GM18907 (cell line): ENCODE results near the gene OR52B6.
"Not testable (repeated sequence)": the region's sequence is repeated elsewhere in the genome, so short reads cannot be mapped to it uniquely, and the experiment has no call there.

Experiments
- ATAC-seq: cut with Tn5 transposase; IDR thresholded peaks from one replicate; pipeline ENCODE4 v1.9.1; 2021; ENCODE audit warnings: mild to moderate bottlenecking, moderate library complexity; ENCODE audit not compliant: unreplicated experiment

The OR52B6 gene, protein sequence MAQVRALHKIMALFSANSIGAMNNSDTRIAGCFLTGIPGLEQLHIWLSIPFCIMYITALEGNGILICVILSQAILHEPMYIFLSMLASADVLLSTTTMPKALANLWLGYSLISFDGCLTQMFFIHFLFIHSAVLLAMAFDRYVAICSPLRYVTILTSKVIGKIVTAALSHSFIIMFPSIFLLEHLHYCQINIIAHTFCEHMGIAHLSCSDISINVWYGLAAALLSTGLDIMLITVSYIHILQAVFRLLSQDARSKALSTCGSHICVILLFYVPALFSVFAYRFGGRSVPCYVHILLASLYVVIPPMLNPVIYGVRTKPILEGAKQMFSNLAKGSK

DNA sequence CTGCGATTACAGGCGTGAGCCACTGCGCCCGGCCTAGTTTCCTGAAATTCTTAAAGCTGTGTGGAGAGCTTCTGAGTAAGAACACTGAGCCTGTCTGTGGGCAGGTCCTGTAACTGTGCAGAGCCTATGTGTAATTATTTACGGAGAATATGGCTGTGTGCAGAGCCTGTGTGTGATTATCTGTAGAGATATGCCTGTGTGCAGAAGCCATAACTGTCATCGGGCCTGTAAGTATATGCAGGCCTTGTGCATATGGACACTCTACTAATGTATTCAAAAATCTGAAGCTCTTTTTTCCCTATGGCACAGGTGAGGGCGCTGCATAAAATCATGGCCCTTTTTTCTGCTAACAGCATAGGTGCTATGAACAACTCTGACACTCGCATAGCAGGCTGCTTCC lies at the start of gene OR52B6:
Gene OR52B6 (plus strand): TSS at position 301 of the 400 bp plus-strand sequence. CDS start 0 bp downstream, at position 301.
- ATAC-seq = no peak

DNA sequence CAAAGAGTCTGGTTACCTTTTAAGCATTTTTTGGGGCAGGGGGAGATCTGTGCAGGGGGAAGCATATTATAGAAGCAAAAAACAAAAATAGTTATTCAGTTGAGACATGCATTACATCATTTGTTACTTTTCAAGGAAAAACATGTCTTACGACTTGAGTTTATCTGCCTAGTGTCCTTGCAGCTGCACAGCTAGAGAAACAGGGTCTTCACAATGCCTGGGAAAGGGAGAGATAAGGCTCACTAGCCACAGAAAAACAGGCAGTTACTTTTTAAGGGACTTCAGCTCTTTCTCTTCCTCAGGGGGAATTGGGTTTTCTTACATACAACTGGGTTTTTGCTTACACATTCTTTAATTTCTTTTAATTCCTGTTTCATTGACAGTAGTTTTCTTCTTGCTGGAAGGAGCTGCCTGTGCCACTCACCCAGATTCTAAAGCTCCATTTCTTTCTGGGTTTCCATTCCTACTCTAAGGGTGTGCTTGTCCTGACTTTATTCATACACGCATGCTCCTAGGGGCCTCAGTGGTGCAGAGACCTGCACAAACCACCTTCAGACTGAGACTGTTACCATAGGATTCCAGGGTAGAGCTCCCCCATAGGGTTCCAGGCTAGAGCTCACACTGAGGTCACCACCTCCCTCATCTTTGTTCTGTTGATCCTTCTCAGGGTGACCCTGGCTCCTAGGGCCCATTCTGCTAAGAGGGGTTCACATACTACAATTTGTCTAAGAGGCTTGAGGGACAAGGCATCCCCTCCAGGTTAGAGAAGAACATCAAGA lies 49.4 kb upstream of the OR52B6 start:
- no peak for ATAC-seq

DNA sequence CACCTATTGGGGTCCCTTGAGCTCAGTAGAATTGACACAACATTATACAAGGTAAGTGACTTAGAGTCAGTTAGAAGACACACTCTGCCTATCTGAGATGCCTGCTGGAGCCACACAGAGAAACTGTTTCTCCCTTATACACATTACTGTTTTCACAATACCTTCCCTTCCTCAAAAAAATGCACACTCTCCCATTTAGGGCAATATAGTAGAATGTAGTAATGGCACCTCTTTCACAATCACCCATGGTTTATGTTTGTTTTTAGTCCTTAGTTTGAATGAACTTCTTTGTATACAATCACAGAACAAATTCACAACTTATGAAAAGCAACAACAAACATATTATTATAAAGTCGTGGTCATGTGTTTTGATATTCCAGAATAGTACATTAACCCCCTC lies 46.6 kb upstream of the OR52B6 start:
- ATAC-seq = no peak

DNA sequence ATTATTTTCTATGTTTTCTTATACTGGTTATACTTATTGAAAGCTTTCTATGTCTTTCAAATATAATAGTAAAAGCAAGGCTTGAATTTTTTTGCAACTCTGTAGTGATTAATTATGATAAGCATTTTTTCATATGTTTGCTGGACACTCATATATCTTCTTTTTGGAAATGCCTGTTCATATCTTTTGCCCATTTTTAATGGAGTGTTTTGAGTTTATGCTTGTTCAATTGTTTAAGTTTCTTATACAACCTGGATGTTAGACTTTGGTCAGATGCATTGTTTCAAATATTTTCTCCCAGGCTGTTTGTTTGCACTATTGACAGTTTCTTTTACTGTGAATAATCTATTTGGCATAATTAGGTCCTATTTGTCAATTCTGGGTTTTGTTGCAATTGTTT lies 44.2 kb upstream of the OR52B6 start:
- ATAC-seq = no peak

DNA sequence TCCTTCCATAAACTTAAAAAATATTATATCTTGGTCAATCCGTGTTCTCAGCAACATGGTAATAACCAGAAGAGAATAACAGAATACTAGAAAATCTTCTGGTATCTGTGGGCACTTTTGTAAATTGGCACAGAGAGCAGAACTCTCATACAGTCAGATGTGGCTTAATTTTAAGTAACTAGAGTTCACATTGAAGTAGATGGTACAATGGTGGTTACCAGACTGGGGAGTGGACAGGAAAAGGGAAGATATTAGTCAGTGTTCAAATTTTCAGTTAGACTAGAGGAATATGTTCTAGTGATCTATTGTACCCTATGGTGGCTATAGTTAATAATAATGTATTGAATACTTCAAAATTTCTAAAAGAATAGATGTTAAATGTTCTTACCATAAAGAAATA lies 39.2 kb upstream of the OR52B6 start:
- peak; percentile 79 for ATAC-seq

DNA sequence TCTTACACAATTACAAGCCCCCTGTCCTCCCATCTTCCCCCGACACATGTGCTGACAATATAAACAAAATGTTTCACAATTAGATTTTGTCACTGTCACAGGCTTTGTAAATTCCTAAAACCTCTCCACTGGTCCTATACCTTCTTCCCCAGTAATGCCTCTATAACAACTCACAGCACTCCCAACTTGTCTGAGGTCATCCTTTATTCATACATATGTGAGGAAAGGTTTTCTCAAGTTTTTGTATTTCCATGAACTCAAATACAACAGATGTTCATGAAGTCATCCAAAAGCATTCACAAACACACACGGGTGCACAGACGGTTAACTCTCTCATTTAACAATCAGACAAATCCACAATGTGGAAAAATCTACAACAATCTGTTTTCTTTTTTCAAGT lies 34.2 kb upstream of the OR52B6 start:
- no peak for ATAC-seq

DNA sequence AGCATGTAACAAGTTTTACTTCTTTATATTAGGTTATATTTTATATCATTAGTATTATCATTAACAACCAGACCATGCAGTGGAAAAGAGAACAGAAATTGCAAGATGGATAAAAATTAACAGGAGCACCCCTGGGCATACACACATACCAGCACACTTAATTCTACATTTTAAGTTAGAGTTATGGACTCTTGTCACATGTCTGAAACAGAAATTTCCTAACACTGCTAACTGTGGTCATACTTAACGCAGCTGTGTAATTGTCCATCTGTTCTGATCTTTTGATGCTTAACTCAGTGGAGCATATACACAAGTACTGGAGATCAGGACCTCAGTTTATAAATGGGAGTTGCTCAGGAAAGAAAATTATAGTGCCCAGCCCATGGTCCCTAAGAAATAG lies 32.7 kb upstream of the OR52B6 start:
- peak; percentile 94 for ATAC-seq

DNA sequence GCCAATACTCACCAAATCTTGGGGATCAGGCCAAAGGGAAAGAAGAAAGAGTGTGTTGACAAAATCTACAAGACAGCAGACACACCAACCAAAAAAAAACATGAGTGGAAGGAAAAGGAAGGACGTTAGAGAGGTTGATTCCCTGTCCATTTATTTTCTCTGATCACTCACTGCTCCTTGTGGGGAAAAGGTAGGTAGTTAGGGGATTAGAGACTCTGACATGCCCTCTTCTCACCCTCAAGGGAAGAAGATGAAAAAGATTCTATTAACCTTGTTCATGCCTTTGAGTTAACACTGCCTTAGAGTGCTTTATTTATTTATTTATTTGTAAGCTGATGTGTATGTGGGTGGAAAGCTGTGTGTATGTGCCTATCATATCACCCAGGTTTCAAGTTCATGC lies 32.2 kb upstream of the OR52B6 start, which contains the start of gene OR52H1:
Gene OR52H1 (minus strand): TSS at position 101 of the 400 bp plus-strand sequence. CDS start 3,035 bp downstream, outside the sequence.
- no peak for ATAC-seq

DNA sequence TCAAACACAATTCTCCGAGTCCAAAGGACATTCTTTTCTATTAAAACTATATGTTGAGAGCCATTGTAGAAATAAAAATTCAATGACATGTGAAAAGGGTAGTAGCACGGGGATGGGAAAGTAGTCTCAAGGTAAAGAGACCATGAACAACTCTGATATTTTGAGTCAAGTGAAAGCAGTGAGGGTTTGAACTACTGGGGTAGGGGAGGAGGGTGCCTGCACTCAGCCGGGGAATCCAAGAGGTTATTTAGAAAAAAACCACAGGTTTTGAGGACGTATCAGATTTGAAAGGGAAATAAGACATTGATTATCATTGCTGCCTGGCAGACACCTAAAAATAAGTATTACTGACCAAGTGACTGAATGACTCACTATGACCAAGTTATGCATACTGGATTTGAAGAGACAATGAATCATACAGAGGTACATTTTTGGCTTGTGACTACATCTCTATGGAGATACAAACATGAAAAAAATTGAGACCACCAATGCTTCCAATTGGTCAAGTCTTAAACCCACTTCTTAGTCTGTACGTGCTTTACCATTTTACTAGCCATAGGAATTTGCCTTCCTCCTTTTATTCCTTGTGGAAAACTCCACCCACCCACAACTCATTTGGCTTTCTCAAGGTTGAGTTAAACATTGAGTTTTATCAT lies 30.1 kb upstream of the OR52B6 start:
- peak; percentile 60 for ATAC-seq

DNA sequence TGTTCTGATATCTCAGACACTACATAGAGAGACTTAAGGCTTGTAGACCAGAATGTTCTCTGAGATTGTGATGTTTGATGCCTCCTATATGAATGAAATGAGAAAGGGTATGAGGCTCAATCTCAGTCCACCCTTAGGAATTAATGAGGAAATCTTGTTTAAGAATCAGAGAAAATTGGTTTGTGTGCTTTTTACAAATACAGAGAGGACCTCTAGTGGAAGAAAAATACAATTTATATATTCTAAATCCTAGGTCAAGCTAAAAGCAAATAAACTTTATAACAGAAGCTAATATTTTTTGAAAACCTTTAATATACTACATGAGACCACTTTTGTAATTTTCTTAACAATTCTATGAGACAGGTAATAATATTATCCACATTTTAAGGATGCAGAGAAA lies 27.3 kb upstream of the OR52B6 start:
- ATAC-seq = no peak

DNA sequence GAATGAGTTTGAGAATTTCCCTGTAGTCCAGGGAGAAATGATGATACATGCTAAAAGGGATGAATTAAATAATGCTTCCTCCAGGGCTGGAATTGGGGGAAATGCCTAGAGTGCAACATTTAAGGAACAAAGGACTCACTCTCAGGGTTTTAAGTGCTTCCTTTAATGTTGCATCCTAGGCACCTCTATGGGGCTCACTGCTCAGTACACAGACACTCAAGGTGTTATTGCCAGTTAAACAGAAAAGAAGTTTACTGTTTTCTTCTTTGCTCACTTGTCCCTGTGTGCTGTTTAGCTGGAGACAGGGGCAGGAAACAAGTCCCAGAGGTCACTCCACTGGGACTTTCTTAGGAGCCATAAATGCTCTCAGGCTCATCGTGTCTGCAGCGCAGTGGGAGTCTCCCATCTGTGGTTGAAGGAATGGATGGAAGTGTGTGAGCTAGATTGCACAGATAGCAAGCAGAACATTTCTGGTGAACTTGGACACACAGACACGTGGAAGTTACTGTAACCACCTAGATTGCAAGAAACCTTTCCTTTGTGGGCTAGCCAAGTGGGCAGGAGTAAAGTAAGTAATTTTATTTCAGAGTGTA lies 24.0 kb upstream of the OR52B6 start:
- no peak for ATAC-seq

DNA sequence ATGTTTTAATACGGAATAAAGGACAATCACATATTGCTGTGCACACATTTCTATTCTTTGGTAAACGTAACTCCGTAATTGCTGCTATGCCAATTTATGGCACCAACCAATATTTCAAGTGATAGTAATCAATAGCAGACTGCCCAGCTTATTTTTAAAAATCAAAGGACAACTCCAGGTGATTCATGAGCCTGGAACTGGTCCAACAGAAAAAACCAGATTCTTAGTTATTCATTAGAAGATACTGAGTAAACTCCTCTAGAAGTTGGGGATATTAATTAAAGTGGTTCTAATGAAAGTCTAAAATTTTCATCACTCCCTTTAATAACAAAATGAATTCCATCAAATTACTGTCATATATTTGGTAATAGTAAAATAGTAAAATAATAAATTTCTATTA lies 22.9 kb upstream of the OR52B6 start:
- no peak for ATAC-seq

DNA sequence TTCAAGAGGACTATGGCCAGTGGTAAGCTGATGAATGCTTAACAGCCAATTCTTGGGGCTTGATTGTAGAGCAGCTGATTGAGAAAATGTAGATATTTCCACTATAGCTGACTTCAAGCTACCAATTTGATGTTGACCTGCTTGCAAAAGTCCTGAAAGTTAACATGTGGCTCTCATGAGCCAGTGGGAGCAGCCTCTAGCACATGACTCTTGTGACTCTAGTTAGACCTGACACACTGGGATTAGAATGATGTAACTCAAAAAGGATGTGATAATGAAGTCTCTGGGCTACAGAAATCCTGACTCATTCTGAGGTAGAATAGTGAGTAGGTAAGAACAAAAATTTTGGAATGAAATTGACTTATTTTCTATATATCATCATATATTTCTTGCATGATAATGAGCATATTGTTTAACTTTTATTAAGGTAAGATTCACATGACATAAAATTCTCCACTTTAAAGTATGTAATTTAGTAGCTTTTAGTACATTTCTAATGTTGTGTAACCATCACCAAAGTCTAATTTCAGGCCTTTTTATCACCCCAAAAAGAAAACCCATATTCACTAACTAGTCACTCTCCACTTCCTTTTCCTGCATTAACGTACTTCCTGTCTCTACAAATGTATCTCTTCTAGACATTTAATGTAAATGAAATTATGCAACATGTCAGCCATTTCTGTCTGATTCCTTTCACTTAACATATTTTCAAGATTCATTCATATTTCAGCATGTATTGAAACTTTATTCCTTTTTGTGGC lies 16.2 kb upstream of the OR52B6 start:
- ATAC-seq = no peak

DNA sequence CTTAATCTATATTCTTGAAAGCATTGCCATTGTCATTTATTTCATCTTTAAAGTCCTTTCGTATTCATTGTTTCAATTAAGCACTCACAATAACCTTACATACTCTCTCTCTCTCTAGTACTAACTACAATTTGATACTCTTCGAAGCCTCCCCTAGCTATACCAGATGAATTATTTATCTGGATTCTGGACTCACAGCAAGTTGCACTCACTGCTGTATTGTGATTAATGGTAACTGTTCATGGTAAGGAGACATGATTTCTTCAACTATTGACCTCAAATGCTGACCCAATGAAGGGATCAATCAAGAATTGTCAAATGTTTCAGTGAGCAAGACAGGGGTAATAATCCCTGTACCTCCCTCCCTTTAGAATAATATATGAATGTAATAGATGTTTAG lies 6.0 kb upstream of the OR52B6 start:
- no peak for ATAC-seq

DNA sequence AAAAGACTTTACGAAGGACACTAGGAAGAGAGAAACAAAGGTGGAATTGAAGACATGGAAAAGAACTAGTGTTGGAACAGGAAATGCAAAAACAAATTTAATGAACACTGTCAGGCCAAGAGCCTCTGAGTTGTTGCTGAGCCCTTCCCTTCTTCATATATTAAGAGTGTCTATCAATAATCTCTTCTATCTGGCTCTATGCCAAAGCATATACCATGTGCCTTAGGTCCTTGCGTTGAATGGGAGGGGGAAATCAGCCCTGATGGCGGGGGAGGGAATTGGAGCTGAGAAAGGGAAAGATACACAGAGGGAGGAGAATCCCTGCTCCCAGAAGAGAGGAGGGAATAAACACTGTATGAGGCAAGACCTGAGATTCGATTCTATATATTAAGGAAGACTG lies 5.5 kb upstream of the OR52B6 start:
- ATAC-seq = no peak

DNA sequence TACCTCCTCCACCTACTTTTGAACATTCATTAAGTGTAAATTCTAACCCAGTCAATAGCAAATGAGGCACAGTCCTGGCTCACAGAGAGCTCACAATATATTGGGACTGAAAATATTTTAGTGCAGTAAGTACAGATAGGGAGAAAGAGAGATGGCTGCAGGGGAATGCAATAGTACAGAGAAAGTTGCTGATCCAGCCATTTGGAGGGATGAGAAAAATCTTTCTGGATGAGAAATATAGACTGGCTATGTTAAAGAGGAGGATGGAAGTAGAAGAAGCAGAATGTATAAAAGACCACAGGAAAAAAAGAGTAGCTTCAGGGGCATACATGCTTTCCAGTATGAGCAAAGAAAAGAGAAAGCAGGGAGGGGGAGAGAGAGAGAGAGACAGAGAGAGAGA lies 3.6 kb upstream of the OR52B6 start:
- no peak for ATAC-seq

DNA sequence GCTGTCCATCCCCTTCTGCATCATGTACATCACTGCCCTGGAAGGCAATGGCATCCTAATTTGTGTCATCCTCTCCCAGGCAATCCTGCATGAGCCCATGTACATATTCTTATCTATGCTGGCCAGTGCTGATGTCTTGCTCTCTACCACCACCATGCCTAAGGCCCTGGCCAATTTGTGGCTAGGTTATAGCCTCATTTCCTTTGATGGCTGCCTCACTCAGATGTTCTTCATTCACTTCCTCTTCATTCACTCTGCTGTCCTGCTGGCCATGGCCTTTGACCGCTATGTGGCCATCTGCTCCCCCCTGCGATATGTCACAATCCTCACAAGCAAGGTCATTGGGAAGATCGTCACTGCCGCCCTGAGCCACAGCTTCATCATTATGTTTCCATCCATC lies 337 bp downstream of the OR52B6 start:
- ATAC-seq = no peak

DNA sequence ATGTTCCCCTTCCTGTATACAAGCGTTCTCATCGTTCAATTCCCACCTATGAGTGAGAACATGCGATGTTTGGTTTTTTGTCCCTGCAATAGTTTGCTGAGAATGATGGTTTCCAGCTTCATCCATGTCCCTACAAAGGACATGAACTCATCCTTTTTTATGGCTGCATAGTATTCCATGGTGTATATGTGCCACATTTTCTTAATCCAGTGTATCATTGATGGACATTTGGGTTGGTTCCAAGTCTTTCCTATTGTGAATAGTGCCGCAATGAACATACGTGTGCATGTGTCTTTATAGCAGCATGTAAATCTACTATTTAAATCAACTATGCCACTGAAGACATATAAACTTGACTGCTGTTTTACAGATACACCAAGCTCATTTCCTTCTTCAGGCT lies 3.8 kb downstream of the OR52B6 start:
- not testable (repeated sequence) for ATAC-seq

DNA sequence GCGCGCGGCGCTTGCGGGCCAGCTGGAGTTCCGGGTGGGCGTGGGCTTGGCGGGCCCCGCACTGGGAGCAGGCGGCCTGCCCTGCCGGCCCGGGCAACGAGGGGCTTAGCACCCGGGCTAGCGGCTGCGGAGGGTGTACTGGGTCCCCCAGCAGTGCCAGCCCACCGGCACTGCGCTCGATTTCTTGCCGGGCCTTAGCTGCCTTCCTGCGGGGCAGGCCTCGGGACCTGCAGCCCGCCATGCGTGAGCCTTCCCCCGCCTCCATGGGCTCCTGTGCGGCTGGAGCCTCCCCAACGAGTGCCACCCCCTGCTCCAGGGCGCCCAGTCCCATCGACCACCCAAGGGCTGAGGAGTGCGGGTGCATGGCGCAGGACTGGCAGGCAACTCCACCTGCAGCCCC lies 9.2 kb downstream of the OR52B6 start:
- not testable (repeated sequence) for ATAC-seq

DNA sequence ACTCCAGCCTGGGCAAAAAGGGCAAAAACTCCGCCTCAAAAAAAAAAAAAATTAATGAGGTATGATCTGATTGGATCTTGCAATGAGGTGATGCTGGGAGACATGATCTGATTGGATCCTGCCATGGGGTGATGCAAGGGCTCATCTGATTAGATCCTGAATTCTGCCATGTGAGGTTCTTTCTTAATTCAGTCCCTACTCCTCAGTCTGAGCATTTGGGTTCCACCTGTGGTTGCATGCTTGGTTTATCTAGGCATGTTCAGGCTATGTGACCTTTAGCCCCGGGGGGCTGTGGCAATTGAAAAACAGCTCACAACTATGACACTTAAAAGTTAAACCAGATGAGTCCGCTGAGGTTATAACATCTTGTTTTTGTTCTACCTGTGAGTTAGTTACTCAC lies 10.9 kb downstream of the OR52B6 start:
- ATAC-seq = no peak

DNA sequence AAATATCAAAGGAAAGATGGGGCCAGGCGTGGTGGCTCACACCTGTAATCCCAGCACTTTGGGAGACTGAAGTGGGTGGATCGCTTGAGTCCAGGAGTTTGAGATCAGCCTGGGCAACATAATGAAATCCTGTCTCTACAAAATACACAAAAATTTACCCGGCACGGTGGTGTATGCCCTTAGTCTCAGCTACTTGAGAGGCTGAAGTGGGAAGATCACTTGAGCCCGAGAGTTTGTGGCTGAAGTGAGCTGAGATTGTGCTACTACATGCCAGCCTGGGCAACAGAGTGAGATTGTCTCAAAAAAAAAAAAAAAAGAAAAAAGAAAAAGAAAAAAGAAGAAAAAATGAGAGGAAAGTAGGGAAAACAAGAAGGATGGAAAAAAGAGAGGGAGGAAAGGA lies 11.9 kb downstream of the OR52B6 start:
- no peak for ATAC-seq
